NCI-H510A treated with DMSO at 0.1 percent for 48 hours (cell line): Measurements from ENCODE around the gene KRT2.
"Not testable (repeated sequence)": the region's sequence is repeated elsewhere in the genome, so short reads cannot be mapped to it uniquely, and the experiment has no call there.

Source experiments
- DNase-seq: peaks from one replicate; lab custom pipeline; 2025; lab: John Stamatoyannopoulos, UW

KRT2 gene

DNA sequence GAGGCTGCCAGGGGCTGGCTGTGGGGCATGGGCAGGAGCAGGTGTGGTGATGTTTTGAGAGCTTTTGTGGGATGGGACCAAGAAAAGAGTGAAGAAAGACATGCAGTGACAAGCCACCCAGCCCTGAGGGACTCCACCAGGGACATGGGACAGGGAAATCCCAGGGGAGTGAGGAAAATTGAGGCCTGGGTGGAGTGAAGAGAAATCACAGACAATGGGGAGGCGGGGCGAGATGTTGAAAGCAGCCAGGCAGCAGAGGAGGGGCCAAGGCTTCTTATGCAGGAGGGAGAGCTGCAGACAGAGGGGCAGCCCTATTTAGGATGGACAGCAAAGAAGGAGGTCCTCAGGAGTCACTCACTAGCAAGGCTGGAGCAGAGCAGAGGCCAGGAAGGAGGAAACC is 32.4 kb upstream of the KRT2 start:
- DNase-seq: no peak

DNA sequence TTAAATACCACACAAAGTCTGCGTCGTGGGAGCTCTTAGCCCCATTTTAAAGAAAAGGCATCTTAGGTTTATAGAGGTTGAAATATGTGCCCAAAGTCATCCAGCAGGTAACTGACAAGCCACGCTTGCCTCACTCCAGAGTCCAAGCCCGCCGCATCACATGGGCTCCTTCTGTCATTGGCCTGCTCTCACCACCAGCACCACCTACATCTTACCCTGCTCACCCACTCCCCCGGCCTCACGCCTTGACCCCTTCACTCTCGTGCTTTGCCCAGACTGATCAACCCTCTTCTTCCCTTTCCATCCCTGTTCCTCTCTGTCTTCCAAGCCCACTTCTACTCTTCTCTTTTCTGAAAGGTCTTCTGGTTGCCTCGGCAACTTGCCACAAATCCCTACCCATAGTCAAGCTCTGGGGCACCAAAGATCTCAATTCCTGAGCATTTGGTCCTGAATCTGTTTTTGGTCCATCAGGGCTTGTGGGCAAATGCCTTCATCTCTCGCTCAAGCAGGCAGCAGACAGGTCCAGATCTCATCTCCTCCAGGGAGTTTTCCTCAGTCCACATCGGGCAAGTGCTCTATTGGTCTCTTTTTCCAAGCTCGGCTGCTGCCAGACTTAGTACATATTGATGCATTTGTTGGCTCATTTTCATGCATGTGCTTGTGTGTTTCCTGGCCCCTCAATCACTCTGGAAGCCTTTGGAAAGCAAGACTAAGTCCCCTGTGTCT is 31.7 kb upstream of the KRT2 start:
- no peak for DNase-seq

DNA sequence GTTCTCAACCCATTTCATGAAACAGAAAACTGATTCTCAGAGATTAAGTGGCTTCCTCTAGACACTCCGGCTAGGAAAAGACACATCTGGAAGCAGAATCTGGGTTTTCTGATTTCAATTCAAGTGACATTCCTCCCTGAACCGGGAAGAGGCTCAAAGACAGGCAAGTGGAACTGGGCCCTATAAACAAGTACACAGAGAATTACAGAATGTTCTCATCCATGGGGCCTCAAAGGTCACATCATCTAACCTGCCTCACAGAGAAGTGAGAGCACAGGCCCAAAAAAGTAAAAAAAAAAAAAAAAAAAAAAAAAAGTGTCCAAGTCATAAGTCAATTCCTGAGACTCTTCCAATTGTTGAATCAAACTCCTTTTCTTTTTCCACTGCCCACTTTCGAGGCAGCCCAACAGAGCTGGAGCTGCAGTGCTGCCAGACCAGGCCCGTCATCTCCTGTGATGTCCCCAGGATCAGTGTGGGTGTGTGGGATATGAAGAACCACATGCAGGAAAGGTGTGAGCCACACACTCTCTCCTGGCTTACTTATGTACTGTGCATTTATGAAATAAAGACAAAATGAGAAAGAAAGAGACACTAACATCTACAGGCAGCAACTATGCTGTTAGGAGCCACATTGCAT is 31.0 kb upstream of the KRT2 start:
- DNase-seq: no peak

DNA sequence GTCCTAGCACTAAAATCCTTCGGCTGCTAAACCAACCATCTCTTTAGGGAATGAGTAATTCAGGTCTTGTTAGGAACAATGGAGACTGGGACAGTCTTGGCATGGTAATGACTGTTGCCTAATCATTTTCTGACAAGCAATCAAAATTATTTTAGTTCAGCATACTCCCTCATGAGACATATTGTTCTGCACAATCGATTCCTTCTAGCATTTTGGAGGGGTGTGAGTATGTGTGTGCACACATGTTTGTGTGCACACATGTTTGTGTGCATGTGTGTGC is 30.3 kb upstream of the KRT2 start:
- DNase-seq: no peak

DNA sequence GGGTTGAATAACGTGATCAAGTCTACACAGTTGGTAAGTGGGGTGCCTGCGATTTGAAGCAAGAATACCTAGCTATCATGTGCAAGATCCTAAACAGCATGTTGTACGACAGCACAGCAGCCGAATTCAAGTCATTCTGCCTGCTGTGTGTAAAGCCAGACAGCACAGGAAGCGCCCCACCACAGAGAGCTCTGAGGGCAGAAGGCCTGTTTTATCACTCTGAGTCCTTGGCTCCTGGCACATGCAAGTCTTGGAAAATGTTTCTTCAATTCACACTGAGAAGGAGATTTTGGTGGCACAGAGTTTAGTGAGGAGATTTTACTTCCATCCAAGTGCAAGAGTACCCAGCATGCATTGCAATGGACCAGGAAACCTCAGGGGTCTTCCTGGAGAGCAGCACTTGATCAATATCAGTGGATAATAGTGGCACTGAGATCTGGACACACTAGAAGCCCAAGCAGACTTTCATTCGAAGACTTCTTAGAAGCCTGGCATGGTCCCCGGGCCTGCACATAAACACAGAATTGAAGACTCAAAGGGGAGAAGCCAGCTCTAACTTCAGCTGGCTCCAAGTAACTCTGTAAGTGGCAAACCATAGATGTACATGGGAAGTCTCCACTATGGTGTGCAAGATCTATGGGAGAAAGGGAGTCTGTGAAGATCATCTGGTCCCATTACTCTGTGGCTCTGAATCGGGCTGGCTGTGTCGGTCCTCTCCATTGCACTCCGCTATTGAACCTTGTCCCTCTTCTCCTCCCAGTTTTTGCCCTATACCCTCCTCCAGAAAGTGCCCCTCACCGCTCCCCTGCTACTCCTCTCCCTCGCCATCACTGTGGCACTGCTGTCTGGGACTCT is 29.7 kb upstream of the KRT2 start:
- DNase-seq: no peak

DNA sequence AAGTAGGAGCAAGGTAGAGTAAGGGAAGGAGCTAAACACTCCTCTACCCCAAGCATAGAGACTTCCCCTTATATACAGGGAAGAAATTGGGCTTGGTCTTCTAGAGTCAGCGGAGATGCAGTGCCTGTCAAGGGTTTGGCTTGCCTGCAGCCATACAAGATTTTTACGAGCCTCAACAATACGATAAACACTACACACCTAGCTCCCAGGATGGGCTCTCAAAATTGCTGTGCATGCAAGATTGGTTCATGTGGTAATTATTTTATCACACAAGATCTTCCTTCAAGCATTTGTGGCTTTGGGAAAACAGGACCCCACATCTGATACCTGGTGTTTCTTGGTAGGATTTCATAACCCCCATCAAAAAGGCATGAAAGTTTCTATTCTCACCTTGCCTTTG is 28.4 kb upstream of the KRT2 start, which contains the start of gene KRT1:
TSS of gene KRT1 (minus strand) at position 45 of the 400 bp plus-strand sequence. CDS start 59 bp downstream, outside the sequence.
- no peak for DNase-seq

DNA sequence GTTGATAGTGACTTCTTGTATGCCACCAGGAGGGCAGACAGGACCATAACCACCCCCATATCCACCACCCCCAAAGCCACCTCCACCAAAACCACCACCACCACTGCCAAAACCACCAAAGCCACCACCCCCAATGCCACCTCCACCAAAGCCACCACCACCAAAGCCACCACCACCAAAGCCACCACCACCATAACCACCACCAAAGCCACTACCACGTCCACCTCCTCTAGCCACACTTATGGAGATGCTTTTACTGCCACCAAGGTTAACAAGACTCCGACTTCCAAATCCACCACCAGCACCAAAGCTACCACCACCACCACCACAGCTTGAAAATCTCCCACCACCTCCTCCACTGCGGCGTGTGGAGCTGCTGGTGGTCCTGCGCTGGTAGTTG is 27.9 kb upstream of the KRT2 start:
- DNase-seq: no peak

DNA sequence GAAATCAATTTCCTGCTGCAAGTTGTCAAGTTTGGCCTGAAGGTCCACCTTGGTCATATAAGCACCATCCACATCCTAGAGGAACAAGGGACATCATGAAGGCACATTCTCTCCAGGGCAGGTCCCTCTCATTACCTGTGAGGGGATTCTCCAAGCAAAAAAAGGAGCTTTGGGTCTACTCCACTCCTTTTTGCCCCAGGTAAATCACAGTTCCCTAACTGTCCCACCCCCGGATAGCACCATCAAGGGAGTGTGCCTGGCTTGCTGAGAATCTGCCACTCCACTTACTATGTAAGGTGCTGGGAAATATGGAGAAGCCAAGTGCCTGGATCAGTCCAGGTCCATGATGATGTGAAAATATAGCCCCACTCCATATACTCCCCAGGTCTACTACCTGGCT is 25.7 kb upstream of the KRT2 start:
- no peak for DNase-seq

DNA sequence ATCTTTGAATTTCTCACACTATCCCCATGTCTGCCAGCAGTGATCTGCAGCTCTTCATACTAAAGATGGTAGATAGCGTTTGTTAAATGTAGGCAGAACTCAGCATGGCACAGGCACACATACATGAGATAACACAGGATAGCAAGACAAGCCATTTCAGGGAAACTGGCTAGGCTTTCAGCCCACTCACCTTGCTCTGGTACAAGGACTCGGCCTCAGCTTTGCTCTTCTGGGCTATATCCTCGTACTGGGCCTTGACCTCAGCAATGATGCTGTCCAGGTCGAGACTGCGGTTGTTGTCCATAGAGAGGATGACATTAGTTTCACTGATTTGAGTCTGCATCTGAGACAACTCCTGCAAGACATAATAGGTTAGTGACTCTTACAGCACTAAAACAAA is 25.1 kb upstream of the KRT2 start:
- DNase-seq: no peak

DNA sequence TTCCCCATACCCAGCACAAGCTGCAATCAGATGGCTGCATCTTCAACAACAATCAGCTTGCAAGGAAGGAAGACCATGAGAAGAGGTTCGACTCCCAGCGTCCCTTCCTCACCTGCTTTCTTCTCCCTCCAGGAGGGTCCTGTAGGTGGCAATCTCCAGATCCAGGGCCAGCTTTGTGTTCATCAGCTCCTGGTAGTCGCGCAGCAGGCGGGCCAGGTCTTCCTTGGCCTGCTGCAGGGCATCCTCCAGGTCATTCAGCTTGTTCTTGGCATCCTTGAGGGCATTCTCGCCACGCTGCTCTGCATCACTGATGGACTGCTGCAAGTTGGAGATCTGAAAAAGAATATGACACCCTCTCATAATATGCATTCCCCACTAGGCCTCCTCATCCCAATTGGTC is 24.2 kb upstream of the KRT2 start:
- no peak for DNase-seq

DNA sequence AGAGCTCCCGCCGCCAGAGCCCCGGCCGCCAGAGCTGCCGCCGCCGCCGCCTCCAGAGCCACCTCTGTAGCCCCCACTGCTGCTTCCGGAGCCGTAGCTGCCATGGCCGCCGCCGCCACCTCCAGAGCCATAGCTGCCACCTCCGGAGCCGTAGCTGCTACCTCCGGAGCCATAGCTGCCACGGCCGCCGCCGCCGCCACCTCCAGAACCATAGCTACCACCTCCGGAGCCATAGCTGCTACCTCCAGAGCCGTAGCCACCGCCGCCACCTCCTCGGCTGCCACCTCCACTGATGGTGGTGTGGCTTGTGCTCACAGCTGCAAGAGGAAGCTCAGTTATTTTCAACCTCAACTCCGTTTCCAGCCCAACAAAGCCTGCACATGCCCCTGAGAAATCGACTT is 23.3 kb upstream of the KRT2 start:
- DNase-seq: no peak

DNA sequence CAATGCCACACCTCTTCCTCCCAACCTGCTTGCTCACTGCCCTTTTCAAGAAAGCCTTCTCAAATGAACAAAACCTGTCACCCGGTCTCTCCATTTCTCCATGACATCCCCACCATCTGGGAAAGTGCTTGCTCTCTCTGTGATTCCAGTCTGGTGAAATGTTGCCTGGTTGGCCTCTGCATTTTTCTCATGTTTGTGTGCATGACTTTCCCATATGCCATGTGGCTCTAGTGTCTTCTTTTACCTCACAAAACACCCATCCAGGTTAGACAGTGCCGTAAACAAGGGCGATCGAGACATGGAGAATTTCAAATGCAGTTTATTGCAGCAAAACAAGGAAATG is 22.4 kb upstream of the KRT2 start:
- DNase-seq: no peak

DNA sequence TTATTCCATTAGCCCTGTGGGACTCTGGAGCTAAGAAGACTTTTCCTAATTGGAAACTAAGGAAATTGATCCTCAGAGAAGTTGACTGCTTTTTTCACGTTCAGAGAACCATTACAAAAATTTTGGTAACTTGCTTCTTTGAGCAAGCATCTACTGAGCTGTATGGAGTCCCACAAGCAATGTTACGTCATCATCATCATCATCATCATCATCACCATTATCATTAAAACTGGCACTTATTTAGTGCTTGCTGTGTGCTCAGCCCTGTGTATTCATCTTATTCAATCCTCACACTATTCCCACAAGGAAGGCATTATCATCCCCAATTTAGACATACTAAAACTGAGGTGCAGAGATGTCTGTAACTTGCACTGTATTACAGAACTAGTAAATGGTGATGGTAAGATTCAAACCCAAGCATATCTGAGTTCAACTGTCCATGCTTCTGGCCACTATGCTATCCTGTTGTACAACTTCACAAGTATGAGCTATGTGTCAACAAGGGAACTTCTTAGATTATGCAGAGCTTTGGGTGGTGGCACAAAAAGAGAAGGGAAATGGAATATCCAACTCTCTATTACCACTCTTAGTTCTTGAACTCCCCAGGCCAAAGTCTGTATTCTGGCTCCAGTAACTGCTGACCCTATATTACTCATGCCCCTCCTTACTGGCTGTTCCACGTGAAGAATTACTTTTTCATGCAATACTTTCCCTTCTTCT is 21.9 kb upstream of the KRT2 start:
- DNase-seq: no peak

DNA sequence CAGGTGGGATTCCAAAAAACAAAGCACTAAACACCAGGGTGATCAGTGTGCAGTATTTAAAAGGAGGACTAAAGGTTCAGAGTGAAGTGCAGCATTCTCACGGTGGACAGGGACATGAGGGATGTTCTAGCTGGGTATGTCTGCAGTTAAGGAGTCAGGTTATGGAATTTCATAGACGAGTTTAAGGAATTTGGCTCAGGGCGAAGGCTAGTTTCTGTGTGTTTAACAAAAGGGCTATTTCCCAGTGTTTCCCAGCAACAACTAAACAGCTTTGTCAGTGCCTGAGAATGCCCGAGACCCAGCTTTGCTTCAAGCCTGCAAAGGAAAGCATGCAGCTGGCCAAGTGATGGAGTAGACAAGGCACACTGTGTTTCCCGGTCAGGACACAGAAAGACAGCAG is 21.2 kb upstream of the KRT2 start:
- no peak for DNase-seq

DNA sequence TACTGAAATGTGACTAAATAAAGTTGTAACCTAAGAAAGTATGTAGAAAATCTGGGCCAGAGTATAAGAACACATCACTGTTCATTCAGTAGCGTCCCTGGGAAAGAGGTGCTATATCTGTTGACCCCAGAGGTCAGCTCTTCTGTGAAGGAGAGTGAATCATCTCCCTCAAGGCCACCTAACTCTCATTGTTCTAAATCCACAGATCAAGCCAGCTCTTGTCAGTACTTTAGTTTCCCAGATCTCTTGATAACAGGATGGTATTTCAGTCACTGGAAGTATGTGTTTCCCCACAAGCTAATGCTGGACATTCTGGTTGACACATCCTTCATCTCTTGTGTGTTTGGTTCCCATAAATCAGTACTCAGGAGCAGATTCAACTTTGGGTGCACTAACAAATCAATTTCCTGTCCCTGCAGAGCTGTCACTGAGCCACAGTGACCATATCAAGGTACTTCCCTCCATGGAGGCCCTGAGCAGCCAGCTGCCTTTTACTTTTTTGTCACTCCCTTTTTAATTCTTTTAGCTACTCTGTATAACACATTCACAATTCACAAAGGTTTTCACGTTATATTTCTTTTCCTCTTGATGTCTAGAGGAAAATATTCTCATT is 20.4 kb upstream of the KRT2 start:
- DNase-seq: no peak

DNA sequence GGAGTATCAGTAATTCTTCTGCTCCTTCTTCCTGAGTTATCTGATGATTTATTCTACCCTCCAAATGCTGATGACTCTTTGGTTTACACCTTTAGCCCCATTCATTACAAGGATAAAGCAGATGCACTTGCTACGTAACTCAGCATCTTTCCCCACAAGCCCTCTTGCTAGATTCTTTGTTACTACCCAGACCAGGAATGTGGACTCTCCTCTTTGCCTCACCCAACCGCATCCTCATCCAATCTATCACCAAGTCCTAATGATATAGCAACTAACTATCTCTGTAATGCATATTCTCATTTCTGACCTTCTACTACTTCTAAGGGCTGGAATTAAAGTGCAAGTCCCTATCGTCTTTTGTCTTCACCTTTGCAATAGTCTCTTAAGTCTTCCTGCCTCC is 18.9 kb upstream of the KRT2 start:
- DNase-seq: no peak

DNA sequence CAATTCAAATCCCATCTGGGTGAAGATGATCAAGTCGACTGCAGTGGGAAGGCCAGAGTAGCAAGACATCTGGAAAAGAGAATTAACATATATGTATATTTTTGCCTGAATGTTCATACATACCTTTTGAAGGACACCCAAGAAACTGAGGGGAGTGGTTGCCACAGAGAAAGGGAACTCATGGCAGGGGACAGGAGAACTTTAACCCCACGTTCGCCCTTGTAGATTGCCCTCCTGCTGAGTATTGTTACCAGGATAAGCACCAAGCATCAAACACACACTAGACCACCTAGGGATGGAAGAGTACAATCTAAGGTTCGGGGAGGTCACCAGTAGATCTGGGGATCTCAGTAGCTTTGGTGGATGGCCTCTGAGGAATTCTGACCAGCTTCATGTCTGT is 18.5 kb upstream of the KRT2 start:
- no peak for DNase-seq

DNA sequence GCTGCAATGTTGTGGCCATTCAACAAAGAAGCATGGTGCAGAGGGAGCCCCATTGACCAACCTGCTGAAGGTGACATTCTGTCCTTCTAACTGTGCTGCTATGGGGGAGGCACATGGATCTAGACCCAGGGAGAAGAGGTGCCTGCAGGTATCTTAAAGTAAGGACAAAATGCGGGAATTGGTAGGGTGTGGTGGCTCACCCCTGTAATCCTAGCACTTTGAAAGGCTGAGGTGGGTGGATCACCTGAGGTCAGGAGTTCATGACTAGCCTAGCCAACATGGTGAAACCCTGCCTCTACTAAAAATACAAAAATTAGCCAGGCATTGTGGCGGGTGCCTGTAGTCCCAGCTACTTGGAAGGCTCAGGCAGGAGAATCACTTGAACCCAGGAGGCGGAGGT is 17.9 kb upstream of the KRT2 start:
- not testable (repeated sequence) for DNase-seq

DNA sequence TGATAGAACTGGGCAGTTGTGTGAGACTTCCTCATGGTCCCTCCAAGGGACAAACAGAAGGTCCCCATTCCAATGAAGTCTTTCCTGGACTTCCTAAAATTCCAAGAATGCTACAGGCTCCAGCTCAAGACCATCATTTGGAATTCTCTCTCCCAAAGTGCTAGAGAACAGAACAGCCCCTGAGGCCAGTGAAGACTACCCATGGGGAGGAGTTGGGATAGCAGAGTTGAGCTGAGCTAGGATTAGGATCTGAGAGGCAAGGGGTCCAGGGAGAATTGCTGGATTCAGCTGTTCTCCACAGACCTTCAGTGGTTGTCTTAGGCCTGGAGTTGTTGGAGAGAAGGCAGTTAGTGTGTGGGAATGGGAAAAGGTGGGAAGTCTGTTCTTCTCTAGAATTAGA is 17.4 kb upstream of the KRT2 start:
- no peak for DNase-seq

DNA sequence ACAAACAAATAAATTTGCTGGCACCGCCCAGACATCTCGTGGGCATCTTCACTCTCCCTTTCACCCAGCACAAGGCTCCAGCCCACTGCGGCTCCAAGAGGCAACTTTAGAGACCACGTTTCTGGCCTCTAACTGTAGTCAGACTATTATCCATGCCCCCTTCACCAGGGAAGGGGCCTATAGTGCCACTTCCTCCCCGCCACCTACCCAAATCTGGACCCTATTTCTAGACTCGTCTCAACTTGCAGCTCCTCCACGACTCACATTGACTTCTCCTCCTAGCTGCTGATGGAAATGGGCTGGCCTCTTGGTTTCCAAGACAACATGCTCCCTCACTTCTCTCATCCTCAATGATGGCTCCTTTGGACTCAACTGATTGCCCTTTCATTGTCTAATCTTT is 15.9 kb upstream of the KRT2 start:
- no peak for DNase-seq

DNA sequence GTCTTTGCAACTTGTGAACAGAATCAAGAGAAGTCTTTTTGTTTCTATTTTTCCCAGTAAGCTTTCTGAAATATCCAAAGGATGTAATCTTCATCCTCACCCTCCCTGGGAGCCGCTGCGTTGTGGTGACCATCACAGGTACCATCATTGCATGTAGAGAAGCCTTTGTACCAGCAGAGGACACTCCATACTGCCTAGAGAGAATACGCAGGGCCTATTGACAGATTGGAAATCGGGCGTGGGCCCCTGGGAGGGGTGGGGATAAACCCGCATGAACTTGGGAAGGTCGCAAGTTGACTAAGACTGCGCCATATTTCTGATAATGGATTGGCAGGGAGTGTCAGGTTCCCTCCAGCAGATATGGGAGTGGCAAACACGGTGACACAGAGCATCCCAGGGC is 15.5 kb upstream of the KRT2 start:
- no peak for DNase-seq

DNA sequence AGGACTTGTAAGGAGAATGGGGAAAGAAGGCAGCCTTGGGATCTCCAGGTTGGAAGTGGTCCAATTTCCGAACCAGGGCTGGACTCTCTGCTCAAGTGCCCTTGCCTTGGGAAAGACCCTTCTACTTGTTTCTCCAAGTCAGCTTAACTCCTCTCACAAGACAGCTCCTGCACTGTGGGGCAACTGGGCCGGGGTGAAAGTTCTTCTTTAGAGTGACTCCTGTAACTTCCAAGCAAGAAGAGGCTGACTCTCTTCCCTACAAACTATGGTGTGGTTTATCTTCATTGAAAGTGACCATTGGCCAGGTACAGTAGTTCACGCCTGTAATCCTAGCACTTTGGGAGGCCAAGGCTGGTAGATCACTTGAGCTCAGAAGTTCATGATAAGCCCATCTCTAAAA is 14.5 kb upstream of the KRT2 start:
- DNase-seq: no peak
